Kidney capillary endothelial cell (primary cell): Measurements from ENCODE around the gene UBE2O.

Experiments
- DNase-seq: peaks from one replicate; pipeline ENCODE4 v3.0.0-alpha.2; 2018; ENCODE audit warnings: low spot score

The UBE2O gene

DNA sequence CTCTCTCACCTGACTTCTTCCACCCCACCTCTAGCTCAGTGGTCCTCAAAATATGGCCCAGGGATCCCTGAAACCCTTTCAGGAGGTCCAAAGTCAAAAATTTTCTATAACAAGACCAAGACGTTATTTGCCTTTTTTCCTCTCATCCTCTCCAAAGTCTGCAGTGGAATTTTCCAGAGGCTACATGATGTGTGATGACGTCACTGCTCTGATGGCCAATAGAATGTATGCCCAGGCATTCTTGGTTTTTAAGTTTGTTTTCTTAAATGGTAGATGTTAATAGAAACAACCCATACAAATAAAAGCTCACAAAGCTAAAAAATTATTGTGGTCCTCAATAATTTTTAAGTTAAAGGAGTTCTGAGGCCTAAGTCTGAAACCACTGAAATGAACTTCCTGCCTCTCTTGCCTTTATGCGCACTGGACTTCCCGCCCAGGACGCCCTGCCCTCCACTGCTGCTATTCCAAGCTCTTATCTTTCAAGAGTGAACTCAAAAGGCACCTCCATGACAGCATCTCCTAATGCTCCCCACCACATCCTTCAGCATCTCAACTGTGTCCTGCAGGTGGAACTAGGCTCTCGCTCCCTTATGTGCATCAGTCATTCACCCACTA lies 13.5 kb downstream of the UBE2O start:
- DNase-seq: no peak

GRCh38 chr17:76438906-76439305 lies 14.0 kb downstream of the UBE2O start:
- no peak for DNase-seq

GRCh38 chr17:76437467-76438402 lies 15.2 kb downstream of the UBE2O start:
- no peak for DNase-seq

GRCh38 chr17:76435751-76436150 lies 17.2 kb downstream of the UBE2O start:
- no peak for DNase-seq

DNA sequence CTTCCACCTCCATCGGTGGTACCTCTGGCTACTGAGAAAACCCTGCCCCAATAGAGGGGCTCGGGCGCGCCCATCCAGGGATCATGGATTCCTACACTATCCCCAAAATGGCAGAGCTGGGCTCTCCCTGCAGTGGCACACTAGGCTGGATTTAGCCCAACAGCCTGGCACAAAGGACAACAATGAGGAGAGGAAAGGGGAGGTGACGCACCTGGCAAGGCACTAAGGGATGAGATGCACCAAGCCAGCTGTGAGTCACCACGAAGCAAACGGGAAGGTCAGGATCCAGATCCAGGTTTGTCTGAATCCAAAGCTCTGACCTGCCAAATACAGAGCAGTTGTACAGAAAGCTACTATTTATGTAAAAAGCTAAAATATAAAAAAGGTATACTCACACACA lies 18.1 kb downstream of the UBE2O start:
- DNase-seq: no peak

GRCh38 chr17:76433693-76434092 lies 19.3 kb downstream of the UBE2O start:
- no peak for DNase-seq

GRCh38 chr17:76432712-76433336 lies 20.1 kb downstream of the UBE2O start:
- DNase-seq: peak; percentile 33

GRCh38 chr17:76432004-76432403 lies 20.9 kb downstream of the UBE2O start:
- DNase-seq: no peak

DNA sequence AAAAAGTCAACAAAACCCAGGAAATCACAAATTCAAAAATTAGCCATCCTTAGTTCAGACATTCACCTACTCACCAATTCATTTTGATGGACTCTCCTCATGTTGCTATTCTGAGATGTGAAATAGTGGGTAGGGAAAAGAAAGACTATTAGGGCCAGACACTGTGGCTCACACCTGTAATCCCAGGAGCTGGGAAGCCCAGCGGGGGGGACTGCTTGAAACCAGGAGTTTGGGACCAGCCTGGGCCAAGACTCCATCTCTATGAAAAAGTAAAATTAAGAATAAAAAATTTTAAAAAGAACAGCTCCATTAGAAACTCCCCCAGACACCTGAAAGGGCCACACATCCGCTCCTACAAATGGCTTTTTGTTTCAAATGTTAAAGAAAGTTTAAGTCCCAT lies 21.4 kb downstream of the UBE2O start:
- DNase-seq: no peak

DNA sequence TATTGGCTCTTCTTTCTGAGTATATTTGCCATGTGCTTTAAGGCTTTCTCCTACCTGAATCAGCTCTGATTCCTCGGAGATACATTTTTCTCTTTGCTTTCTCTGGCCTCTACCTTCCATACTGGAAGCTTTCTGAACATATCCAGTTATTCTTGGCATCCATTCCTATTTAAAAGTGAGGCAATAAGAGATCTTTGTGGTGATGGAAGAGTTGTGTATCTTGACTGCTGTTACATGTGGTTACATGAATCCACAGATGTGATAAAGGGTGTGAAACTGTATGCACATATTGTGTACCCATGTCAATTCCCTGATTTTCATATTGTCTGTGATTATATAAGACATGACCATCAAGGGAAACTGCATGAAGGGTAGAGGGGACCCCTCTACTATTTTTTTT lies 24.4 kb downstream of the UBE2O start:
- no peak for DNase-seq

DNA sequence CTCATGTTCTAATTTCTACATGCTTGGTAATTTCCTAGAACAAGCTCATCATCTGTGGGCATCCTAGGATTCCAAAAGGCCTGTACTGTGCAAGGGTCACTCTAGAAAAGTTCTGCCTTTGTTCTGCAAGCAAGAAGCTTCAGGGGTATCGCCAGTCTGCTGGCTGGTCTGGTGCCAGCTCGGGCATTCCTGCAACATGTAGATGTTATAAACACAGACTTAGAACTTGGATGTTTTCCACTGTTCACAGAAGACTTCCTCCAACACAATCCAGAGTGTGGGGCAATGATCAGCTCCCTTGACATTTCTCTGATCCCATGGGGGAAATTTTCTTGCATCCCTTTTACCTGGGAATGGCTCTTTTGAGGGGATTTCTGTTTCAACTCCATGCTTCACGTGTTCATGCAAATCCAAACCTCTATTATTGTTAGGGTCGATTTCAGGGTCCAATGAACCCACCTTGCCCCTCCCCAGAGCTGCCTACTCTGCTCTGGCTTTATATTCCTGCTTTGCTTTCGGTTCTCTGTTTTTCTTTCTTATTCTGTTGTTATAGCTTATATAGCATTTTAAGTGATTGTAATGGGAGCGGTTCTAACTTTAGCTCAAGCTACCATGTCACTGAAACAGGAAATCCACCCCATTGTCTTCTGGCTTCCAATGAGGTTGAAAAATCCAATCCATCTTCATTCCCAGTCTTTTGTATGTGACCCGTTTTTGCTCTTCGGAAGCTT lies 25.3 kb downstream of the UBE2O start:
- peak; percentile 53 for DNase-seq

GRCh38 chr17:76426853-76427252 lies 26.1 kb downstream of the UBE2O start:
- DNase-seq: no peak

GRCh38 chr17:76422860-76423259 lies 30.1 kb downstream of the UBE2O start:
- no peak for DNase-seq

GRCh38 chr17:76422406-76422805 lies 30.5 kb downstream of the UBE2O start:
- DNase-seq: no peak

- peak; percentile 14 for DNase-seq
Observed at GRCh38 chr17:76421044-76421407, 31.9 kb downstream of the UBE2O start.

DNA sequence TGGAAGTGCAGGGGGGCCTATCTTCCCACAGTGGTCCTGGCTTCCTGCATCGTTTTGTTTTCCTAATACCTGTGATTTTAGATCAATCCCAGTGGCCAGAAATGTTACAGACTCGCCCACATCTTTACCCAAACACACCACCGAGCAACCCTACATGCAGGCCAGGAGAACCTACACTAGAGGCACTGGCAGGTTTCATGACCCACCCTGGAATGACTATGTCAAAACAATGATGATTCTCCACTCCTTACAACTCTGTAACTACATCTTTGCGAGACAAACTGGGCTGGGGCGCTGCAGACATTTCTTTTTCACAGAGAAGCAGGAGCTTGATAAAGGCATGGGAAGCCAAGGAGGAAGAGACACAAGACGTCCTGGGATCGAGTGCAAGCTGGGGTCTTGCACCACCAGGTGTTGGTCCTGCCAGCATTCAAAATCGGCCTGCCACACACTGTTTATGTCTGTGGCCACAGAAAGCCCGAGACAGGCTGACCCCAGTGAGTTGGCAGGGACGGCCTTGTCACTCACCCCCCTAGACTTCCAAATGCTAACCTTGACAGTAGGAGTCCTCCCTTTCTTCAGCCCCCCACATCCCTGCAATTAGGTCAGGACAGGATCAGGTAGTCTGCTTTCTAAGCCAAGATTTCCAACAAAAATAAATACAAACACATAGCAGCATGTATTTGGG lies 32.5 kb downstream of the UBE2O start:
- DNase-seq: no peak

DNA sequence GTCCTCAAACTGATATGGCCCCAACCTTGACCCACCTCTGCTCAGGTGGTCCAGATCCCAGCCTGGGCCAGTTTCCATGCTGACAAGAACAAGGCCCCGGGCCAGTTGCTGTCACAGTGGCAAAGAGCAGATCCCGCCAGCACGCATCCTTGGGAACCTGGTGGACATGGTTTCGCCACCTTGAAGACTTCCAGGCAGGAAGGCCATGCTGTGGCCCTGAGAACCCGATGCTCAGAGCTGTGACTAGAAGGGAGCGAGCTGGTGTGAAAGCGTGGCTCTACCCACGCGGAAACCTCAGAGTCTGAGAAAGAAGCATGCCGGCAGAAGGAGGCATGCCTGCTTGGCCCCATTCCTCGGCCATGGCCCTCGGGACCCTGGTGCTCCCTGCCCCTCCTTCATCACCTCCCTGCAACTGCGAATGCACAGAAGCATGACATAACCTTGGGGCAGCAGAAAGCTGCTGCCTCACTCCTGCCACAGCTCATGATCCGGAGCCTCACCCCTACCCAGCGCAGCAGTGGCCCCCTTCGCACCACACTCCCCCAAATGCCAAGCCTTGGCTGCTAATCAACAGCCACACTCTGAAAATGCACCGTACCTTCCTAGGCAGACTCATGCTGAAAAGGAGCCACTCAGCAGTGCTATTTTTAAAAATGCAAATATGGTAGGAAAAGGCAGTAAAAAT lies 33.2 kb downstream of the UBE2O start:
- no peak for DNase-seq

GRCh38 chr17:76417499-76418143 lies 35.3 kb downstream of the UBE2O start:
- no peak for DNase-seq

GRCh38 chr17:76416899-76417298 lies 36.1 kb downstream of the UBE2O start:
- DNase-seq: no peak

- no peak for DNase-seq
Observed at GRCh38 chr17:76416457-76416856, 36.5 kb downstream of the UBE2O start.

GRCh38 chr17:76415786-76416185 lies 37.2 kb downstream of the UBE2O start:
- DNase-seq: no peak
